ENCODE results near the gene CPSF3. TPM values are rescaled to one million over a fixed set of nuclear protein-coding genes. Genes with fewer than 3 reads are reported as not detected.

The CPSF3 gene
- total and polyA plus RNA-seq, 4 experiments from 2014 or later: 20.9 to 33.7 (median 25.1) TPM

- H3K27ac Mint-ChIP-seq: peak overlapping the region in 6 of 7 donors; percentile 85 to 95 (median 92)
Observed at GRCh38 chr2:9422321-9423099, 944 bp upstream of the CPSF3 start.

GRCh38 chr2:9423922-9424272 lies 443 bp downstream of the CPSF3 start:
- DNase-seq: peak in 2 of 5 donors; percentile 41 to 53

More at GRCh38 chr2:9422321-9423099, 944 bp upstream of the CPSF3 start:
- ChIA-PET POLR2A (ENCODE audit: partially characterized antibody) (interaction anchor here (0.7 to 4.1 kb wide), 12 partner anchors 9 to 1026 kb away, joined by 3 to 42 read pairs (median 4); partner anchors contain the start of genes ADAM17, IAH1, ODC1 and TAF1B), CTCF (ENCODE audit: partially characterized antibody) (interaction anchor here (0.9 kb wide), 1 partner anchor 133 kb away, joined by 3 read pairs; the partner anchor contains the start of gene ADAM17)
- no peaks in the 10 kb centered on the region for H3K27me3 Mint-ChIP-seq
- H3K4me3 ChIP-seq (ENCODE audit: low read length in 2 of 2): peak overlapping the region; percentile 56 to 97
- peaks cover 43% of the 10 kb centered on the region for H3K4me1 ChIP-seq (ENCODE audit: insufficient read depth, low read length)
- peak overlapping the region; percentile 88 for H3K27ac ChIP-seq (ENCODE audit: low read depth, low read length)
- H3K9me3 Mint-ChIP-seq: no peaks in the 10 kb centered on the region
- H3K36me3 Mint-ChIP-seq: peaks cover 8 to 19% of the 10 kb centered on the region in 2 donors
- H3K9me3 ChIP-seq (ENCODE audit: control insufficient read depth in 1 of 2, low read length in 2 of 2): no peaks in the 10 kb centered on the region
- no peaks in the 10 kb centered on the region for H3K36me3 ChIP-seq (ENCODE audit: insufficient read depth, low read length)
- H3K4me3 Mint-ChIP-seq: peak overlapping the region in 5 of 8 donors; percentile 91 to 93 (median 91)
- intact Hi-C loops (cut with micrococcal nuclease): loop anchor here (1.0 to 10.0 kb wide), 7 partner anchors 52 to 1025 kb away; partner anchors contain the start of genes ADAM17, IAH1, KLF11 and ODC1
- no peaks in the 10 kb centered on the region for H3K27me3 ChIP-seq (ENCODE audit: insufficient read depth, low read length)
- peaks cover 26 to 32% (median 28%) of the 10 kb centered on the region in 4 donors for H3K4me1 Mint-ChIP-seq
- DNase-seq: peak; percentile 29 to 60 (median 43)

GRCh38 chr2:9424447-9425164 lies 1.2 kb downstream of the CPSF3 start:
- peaks cover under 1 to 24% of the 10 kb centered on the region in 2 donors for H3K36me3 Mint-ChIP-seq
- ChIA-PET POLR2A (ENCODE audit: partially characterized antibody) (interaction anchor here (0.6 to 4.1 kb wide), 6 partner anchors 13 to 421 kb away, joined by 3 to 42 read pairs (median 4); partner anchors contain the start of genes ADAM17, IAH1 and MBOAT2), CTCF (ENCODE audit: partially characterized antibody) (interaction anchor here (1.4 to 1.5 kb wide), 2 partner anchors 49 to 51 kb away, joined by 3 to 4 read pairs; partner anchors contain the start of gene IAH1)

More at GRCh38 chr2:9423922-9424272, 443 bp downstream of the CPSF3 start:
- H3K27me3 Mint-ChIP-seq: no peaks in the 10 kb centered on the region
- H3K36me3 Mint-ChIP-seq: peaks cover 0 to 20% of the 10 kb centered on the region in 2 donors
- H3K9me3 Mint-ChIP-seq: no peaks in the 10 kb centered on the region
- intact Hi-C loops (cut with micrococcal nuclease): loop anchor here (1.0 to 10.0 kb wide), 7 partner anchors 50 to 1023 kb away; partner anchors contain the start of genes ADAM17, IAH1, KLF11 and ODC1
- Histone ChIP-seq H3K4me3 (ENCODE audit: low read length in 2 of 2) (peak overlapping the region; percentile 77 to 97), H3K4me1 (ENCODE audit: insufficient read depth, low read length) (peaks cover 43% of the 10 kb centered on the region), H3K9me3 (ENCODE audit: control insufficient read depth in 1 of 2, low read length in 2 of 2) (no peaks in the 10 kb centered on the region), H3K27me3 (ENCODE audit: insufficient read depth, low read length) (no peaks in the 10 kb centered on the region), H3K36me3 (ENCODE audit: insufficient read depth, low read length) (no peaks in the 10 kb centered on the region), H3K27ac (ENCODE audit: low read depth, low read length) (peak overlapping the region; percentile 88)
- no peak overlapping the region for H3K4me3 Mint-ChIP-seq
- peak overlapping the region in 2 of 7 donors; percentile 85 to 95 for H3K27ac Mint-ChIP-seq
- peaks cover 22 to 30% (median 25%) of the 10 kb centered on the region in 4 donors for H3K4me1 Mint-ChIP-seq
- CTCF ChIA-PET (ENCODE audit: partially characterized antibody): interaction anchor here (1.4 to 1.5 kb wide), 2 partner anchors 50 to 51 kb away, joined by 3 to 4 read pairs; partner anchors contain the start of gene IAH1
- POLR2A ChIA-PET (ENCODE audit: partially characterized antibody): interaction anchor here (0.6 to 4.1 kb wide), 7 partner anchors 11 to 420 kb away, joined by 3 to 42 read pairs (median 3); partner anchors contain the start of genes ADAM17, IAH1 and MBOAT2

GRCh38 chr2:9428965-9429577 lies 5.6 kb downstream of the CPSF3 start:
- peaks cover 36 to 42% of the 10 kb centered on the region in 2 donors for H3K36me3 Mint-ChIP-seq
- peaks cover 0 to 5% (median 0%) of the 10 kb centered on the region in 4 donors for H3K4me1 Mint-ChIP-seq
- H3K4me3 Mint-ChIP-seq: no peak overlapping the region
- Histone ChIP-seq H3K4me1 (ENCODE audit: insufficient read depth, low read length) (peaks cover 6% of the 10 kb centered on the region), H3K9me3 (ENCODE audit: control insufficient read depth in 1 of 2, low read length in 2 of 2) (no peaks in the 10 kb centered on the region), H3K36me3 (ENCODE audit: insufficient read depth, low read length) (peaks cover 31% of the 10 kb centered on the region), H3K4me3 (ENCODE audit: low read length in 2 of 2) (no peak overlapping the region), H3K27ac (ENCODE audit: low read depth, low read length) (no peak overlapping the region), H3K27me3 (ENCODE audit: insufficient read depth, low read length) (no peaks in the 10 kb centered on the region)
- H3K27ac Mint-ChIP-seq: no peak overlapping the region
- DNase-seq: no peak
- CTCF ChIA-PET (ENCODE audit: partially characterized antibody): interaction anchor here (0.8 to 1.0 kb wide), 3 partner anchors 11 to 53 kb away, joined by 3 read pairs; no protein-coding TSS in a partner anchor
- intact Hi-C loops (cut with micrococcal nuclease): loop anchor here (10.0 kb wide), 1 partner anchor 616 kb away; the partner anchor contains the start of gene KLF11
- H3K27me3 Mint-ChIP-seq: no peaks in the 10 kb centered on the region
- POLR2A ChIA-PET (ENCODE audit: partially characterized antibody): no interaction called here
- H3K9me3 Mint-ChIP-seq: no peaks in the 10 kb centered on the region

More at GRCh38 chr2:9424447-9425164, 1.2 kb downstream of the CPSF3 start:
- Histone ChIP-seq H3K36me3 (ENCODE audit: insufficient read depth, low read length) (peaks cover 2% of the 10 kb centered on the region), H3K4me1 (ENCODE audit: insufficient read depth, low read length) (peaks cover 37% of the 10 kb centered on the region), H3K4me3 (ENCODE audit: low read length in 2 of 2) (peak overlapping the region; percentile 77 to 97), H3K27ac (ENCODE audit: low read depth, low read length) (peak overlapping the region; percentile 88), H3K27me3 (ENCODE audit: insufficient read depth, low read length) (no peaks in the 10 kb centered on the region), H3K9me3 (ENCODE audit: control insufficient read depth in 1 of 2, low read length in 2 of 2) (no peaks in the 10 kb centered on the region)
- H3K4me3 Mint-ChIP-seq: no peak overlapping the region
- DNase-seq: no peak
- intact Hi-C loops (cut with micrococcal nuclease): loop anchor here (5.0 to 10.0 kb wide), 3 partner anchors 418 to 1023 kb away; partner anchors contain the start of genes KLF11, ODC1 and TAF1B
- peaks cover 20 to 30% (median 24%) of the 10 kb centered on the region in 4 donors for H3K4me1 Mint-ChIP-seq
- H3K27me3 Mint-ChIP-seq: no peaks in the 10 kb centered on the region
- H3K9me3 Mint-ChIP-seq: no peaks in the 10 kb centered on the region
- peak overlapping the region in 1 of 7 donors; percentile 85 for H3K27ac Mint-ChIP-seq

GRCh38 chr2:9430316-9431293 lies 7.2 kb downstream of the CPSF3 start:
- no peaks in the 10 kb centered on the region for H3K4me1 ChIP-seq (ENCODE audit: insufficient read depth, low read length)
- Mint-ChIP-seq H3K4me3 (no peak overlapping the region), H3K9me3 (no peaks in the 10 kb centered on the region), H3K27ac (no peak overlapping the region), H3K27me3 (no peaks in the 10 kb centered on the region), H3K36me3 (peaks cover 47 to 50% of the 10 kb centered on the region in 2 donors), H3K4me1 (peaks cover 0 to 3% (median 0%) of the 10 kb centered on the region in 4 donors)
- H3K4me3 ChIP-seq (ENCODE audit: low read length in 2 of 2): no peak overlapping the region
- intact Hi-C loops (cut with micrococcal nuclease): no loop called here
- H3K27me3 ChIP-seq (ENCODE audit: insufficient read depth, low read length): no peaks in the 10 kb centered on the region
- peaks cover 31% of the 10 kb centered on the region for H3K36me3 ChIP-seq (ENCODE audit: insufficient read depth, low read length)
- ChIA-PET POLR2A (ENCODE audit: partially characterized antibody) (no interaction called here), CTCF (ENCODE audit: partially characterized antibody) (no interaction called here)
- no peaks in the 10 kb centered on the region for H3K9me3 ChIP-seq (ENCODE audit: control insufficient read depth in 1 of 2, low read length in 2 of 2)
- no peak overlapping the region for H3K27ac ChIP-seq (ENCODE audit: low read depth, low read length)
- no peak for DNase-seq

GRCh38 chr2:9434489-9434888 lies 11.0 kb downstream of the CPSF3 start:
- Histone ChIP-seq H3K9me3 (ENCODE audit: control insufficient read depth in 1 of 2, low read length in 2 of 2) (no peaks in the 10 kb centered on the region), H3K27ac (ENCODE audit: low read depth, low read length) (no peak overlapping the region), H3K4me3 (ENCODE audit: low read length in 2 of 2) (no peak overlapping the region), H3K4me1 (ENCODE audit: insufficient read depth, low read length) (no peaks in the 10 kb centered on the region), H3K27me3 (ENCODE audit: insufficient read depth, low read length) (no peaks in the 10 kb centered on the region), H3K36me3 (ENCODE audit: insufficient read depth, low read length) (peaks cover 42% of the 10 kb centered on the region)
- no peak for DNase-seq
- Mint-ChIP-seq H3K4me3 (no peak overlapping the region), H3K27me3 (no peaks in the 10 kb centered on the region), H3K4me1 (no peaks in the 10 kb centered on the region), H3K36me3 (peaks cover 66 to 72% of the 10 kb centered on the region in 2 donors), H3K9me3 (no peaks in the 10 kb centered on the region), H3K27ac (peak overlapping the region in 1 of 7 donors; percentile 48)
- ChIA-PET CTCF (ENCODE audit: partially characterized antibody) (no interaction called here), POLR2A (ENCODE audit: partially characterized antibody) (interaction anchor here (0.6 to 1.1 kb wide), 3 partner anchors 11 to 646 kb away, joined by 3 read pairs; partner anchors contain the start of gene CPSF3)
- intact Hi-C loops (cut with micrococcal nuclease): no loop called here
